Upper lobe of left lung (tissue), 4 donors: ENCODE results near the gene ELAC1.

Experiments used
- CTCF ChIP-seq, 6 experiments: fragments of 450-650 bp in 4 of 6; fragments of 200-600 bp in 2 of 6; sonication (generic) in 2 of 6; IDR thresholded peaks; one replicate each; pipeline ENCODE4 v1.5.1; 2016 to 2019; ENCODE audit warnings: antibody characterized with exemption in 6 of 6
- POLR2AphosphoS5 ChIP-seq, 2 donors: sonication (generic); formaldehyde crosslinking; IDR thresholded peaks; one replicate each; pipeline ENCODE4 v1.5.1; 2017; ENCODE audit warnings: antibody characterized with exemption in 2 of 2

DNA sequence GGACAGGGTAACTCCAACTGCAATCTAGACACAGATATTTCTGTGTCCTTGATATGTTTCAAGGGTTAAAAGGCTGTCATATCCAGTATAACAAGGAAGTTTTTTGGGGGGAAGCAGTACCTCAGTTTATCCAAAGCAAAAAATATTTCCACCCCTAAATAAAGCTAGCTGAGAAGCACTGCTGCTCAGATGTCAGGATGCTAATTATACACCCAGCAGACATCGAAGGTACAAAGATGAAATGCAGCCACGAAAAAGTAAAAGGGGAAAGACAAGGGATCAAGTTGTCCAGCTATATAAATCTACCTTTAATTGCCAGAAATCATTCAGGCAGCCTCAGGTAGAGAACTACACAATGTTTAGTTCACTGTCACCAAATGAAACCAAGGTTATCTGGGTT lies 26.2 kb downstream of the ELAC1 start:
- no peak for TF ChIP-seq POLR2AphosphoS5 (IDR thresholded peaks at IDR 0.05)
- no peak for TF ChIP-seq CTCF (IDR thresholded peaks at IDR 0.05)
